ENCODE results near the gene DCANP1. TPM values are rescaled to one million over a fixed set of nuclear protein-coding genes. Genes with fewer than 3 reads are reported as not detected.

The DCANP1 gene
- total and polyA plus RNA-seq, 2 experiments from 2014 or later, result not detected

DNA sequence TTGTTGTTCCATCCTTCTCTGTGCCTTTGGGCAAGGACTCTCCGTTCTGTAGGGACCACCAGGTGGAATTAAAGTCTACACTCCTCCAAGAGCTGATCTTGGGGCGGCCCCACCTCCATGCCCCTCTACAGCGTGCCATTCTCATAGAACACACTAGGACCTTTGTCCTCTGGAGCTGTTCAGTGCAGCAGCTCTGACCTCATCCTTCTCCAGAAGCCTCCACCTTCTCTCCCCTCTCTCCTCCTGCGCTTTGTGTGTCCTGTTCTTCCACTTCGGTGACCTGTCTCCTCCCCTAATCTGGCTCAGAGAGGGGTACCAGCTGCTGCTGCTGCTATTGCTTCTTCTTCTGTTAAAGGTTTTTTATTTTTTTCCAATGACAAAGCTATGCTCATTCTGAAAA is 46.3 kb downstream of the DCANP1 start:
- no peaks in the 10 kb centered on the region for H3K9me3 ChIP-seq (ENCODE audit: low read depth)
- H3K36me3 ChIP-seq, result no peaks in the 10 kb centered on the region
- H3K27me3 ChIP-seq, result no peaks in the 10 kb centered on the region
- TF ChIP-seq, protein P1, sequence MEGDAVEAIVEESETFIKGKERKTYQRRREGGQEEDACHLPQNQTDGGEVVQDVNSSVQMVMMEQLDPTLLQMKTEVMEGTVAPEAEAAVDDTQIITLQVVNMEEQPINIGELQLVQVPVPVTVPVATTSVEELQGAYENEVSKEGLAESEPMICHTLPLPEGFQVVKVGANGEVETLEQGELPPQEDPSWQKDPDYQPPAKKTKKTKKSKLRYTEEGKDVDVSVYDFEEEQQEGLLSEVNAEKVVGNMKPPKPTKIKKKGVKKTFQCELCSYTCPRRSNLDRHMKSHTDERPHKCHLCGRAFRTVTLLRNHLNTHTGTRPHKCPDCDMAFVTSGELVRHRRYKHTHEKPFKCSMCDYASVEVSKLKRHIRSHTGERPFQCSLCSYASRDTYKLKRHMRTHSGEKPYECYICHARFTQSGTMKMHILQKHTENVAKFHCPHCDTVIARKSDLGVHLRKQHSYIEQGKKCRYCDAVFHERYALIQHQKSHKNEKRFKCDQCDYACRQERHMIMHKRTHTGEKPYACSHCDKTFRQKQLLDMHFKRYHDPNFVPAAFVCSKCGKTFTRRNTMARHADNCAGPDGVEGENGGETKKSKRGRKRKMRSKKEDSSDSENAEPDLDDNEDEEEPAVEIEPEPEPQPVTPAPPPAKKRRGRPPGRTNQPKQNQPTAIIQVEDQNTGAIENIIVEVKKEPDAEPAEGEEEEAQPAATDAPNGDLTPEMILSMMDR (IDR thresholded peaks at IDR 0.05; ENCODE audit: low read depth, low read length), result no peak
- H3K4me3 ChIP-seq, result no peak overlapping the region
- no peak for DNase-seq (ENCODE audit: low read depth in 1 of 2, low spot score in 1 of 2)
- H3K27ac ChIP-seq, result no peak overlapping the region
- H3K4me1 ChIP-seq (ENCODE audit: low read depth), result peaks cover 34% of the 10 kb centered on the region

DNA sequence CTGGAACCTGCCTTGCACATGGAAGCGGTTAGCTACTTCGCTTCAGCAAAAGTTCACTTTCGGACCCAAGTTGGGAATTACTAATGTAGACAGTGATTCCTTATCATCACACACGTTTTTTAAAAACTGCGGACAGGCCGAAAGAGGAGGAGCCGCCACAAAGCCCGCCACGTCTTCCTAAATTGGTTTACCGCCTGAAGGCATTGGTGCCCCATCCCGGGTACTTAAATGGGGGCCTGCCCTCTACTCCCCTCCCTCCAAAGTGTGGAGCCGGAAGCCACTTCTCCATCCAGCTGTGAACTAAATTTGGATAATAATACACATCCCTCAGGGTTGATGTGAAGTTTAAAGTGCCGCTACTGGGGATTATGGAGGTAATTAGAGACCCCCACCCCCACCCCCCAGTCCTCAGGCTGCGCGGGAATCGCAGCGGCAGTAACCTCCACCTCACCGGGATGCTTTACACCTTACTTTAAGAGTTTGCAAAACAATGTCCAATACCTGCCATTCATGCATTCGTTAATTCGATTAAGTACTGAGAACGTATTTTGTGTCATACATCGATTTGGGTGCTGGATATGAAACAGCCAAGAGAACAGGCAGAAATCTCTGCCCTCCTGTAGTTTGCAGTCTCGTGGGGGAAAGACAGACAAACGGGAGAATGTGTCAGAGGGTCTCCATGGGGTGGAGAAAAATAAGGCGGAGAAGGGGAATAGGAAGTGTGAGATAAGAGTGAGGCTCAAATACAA is 47.2 kb downstream of the DCANP1 start:
- Histone ChIP-seq H3K27me3 (no peaks in the 10 kb centered on the region), H3K4me3 (peak overlapping the region; percentile 72), H3K27ac (peak overlapping the region; percentile 95), H3K4me1 (ENCODE audit: low read depth) (peaks cover 43% of the 10 kb centered on the region), H3K36me3 (no peaks in the 10 kb centered on the region), H3K9me3 (ENCODE audit: low read depth) (no peaks in the 10 kb centered on the region)
- TF ChIP-seq, protein P1 (IDR thresholded peaks at IDR 0.05; ENCODE audit: low read depth, low read length), result no peak
- no peak for DNase-seq (ENCODE audit: low read depth in 1 of 2, low spot score in 1 of 2)

DNA sequence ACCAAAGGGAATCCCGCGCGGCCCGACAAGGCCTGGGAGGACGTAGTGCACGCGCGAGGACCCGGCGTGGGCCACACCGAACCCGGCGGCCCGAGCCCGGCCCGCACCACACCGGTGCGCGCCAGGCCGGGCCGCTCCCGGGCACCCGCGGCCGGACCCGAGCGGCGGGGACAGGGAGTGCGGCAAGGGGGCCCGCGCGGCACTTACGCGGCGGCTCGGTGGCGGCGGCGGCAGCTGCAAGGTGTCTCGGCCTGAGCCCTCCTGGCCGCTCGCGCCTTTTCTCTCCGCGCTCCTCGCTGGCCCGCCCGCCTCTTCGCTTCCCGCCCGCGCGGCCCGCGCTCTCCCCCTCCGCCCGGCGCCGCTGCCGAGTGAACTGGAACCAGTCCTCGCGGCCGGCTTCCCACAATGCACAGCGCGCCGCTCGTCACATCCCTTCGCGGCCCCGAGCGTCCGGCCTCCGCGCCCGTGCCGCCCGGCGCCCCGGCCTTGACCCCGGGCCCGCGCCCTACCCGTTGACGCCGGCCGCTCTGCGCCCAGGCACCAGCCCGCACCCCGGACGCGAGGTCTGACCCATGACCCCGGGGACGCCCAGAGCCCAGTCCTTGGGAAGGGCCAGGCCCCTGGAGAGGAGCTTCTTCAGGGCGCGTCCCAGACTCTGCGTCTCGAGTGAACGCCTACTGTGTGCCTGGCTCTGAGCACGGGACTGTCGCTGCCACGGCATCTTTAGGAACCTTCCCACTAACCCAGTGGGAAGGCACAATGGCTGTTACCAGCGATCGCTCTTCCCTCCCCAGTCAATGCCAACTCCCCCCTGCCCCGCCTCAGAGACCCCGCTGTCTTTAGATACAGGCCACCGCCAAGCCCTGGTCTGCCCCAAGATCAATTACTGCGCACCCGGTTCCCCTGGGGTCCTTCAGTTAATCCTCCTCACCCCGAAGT is 48.0 kb downstream of the DCANP1 start, which contains the start of gene MACROH2A1:
MACROH2A1 (minus strand) TSS at position 377 of the 939 bp plus-strand sequence. CDS start 10,138 bp downstream, outside the sequence.
- Histone ChIP-seq H3K27me3 (no peaks in the 10 kb centered on the region), H3K27ac (peak within 1 kb of the TSS; percentile 95), H3K36me3 (no peaks in the 10 kb centered on the region), H3K4me3 (peak within 1 kb of the TSS; percentile 72), H3K4me1 (ENCODE audit: low read depth) (peaks cover 52% of the 10 kb centered on the region), H3K9me3 (ENCODE audit: low read depth) (no peaks in the 10 kb centered on the region)
- peak; percentile 89 to 92 for DNase-seq (ENCODE audit: low read depth in 1 of 2, low spot score in 1 of 2)
- TF ChIP-seq, protein P1 (IDR thresholded peaks at IDR 0.05; ENCODE audit: low read depth, low read length), result no peak

DNA sequence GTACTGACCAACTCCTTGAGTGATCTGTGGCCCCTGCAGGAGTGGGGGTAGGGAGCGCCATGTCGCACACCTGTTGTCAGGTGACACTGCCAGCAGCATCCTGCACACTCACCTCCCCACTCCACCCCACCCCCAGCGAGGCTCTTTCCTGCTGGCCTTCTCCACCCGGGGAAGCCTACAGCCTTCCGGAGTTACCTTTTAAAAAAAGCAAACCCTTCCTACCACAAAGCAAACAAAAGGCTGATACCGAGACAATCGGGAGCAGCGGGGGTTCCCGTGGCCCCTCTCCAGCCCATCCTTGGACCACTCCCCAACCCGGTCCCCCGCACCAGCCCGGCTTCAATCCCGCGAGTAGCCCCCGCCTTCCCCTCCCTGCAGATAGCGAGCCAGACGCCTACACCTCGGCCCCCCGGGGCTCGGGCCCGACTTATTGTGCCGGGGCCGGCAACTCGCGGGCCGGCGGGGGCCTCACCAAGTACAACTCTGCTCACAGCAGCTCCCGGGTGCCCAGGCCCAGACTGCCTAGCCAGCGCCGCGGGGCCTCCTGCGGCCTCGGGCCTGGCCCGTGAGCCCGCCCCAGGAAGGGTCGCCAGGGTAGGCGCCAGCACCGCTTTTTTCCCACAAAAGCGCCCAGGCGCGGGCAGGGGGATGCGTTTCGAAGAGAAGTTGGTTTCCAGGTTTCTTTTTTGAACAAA is 48.8 kb downstream of the DCANP1 start:
- Histone ChIP-seq H3K27me3 (no peaks in the 10 kb centered on the region), H3K4me3 (peak overlapping the region; percentile 72), H3K36me3 (no peaks in the 10 kb centered on the region), H3K9me3 (ENCODE audit: low read depth) (no peaks in the 10 kb centered on the region), H3K4me1 (ENCODE audit: low read depth) (peaks cover 60% of the 10 kb centered on the region), H3K27ac (peak overlapping the region; percentile 95)
- TF ChIP-seq, protein P1 (IDR thresholded peaks at IDR 0.05; ENCODE audit: low read depth, low read length), result no peak
- peak; percentile 43 to 49 for DNase-seq (ENCODE audit: low read depth in 1 of 2, low spot score in 1 of 2)

DNA sequence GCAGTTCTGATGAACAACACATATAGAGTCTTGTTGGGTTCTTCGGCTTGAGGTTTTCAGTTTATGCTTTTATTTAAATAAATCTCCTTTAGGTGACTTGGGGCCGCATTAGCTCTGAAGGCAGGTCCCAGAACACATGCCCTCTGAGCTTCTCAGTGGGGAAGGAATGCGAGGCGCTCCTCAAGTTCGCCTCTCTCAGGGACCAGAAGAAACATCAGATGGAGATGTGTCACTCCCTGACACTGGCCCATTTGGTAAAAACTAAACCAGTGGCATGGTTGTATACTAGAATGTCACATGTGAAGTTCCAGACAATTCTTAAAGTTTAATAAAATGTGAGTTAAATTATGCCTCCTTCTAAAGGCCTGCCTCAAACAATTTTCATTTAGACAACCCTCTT is 50.1 kb downstream of the DCANP1 start:
- Histone ChIP-seq H3K4me3 (peak overlapping the region; percentile 72), H3K27me3 (no peaks in the 10 kb centered on the region), H3K36me3 (no peaks in the 10 kb centered on the region), H3K4me1 (ENCODE audit: low read depth) (peaks cover 71% of the 10 kb centered on the region), H3K27ac (peak overlapping the region; percentile 95), H3K9me3 (ENCODE audit: low read depth) (no peaks in the 10 kb centered on the region)
- DNase-seq (ENCODE audit: low read depth in 1 of 2, low spot score in 1 of 2), result no peak
- TF ChIP-seq, protein P1 (IDR thresholded peaks at IDR 0.05; ENCODE audit: low read depth, low read length), result no peak

All from cardiac muscle cell (in vitro differentiated cells and primary cell).